ENCODE results near the gene RBM34.
"Not testable (repeated sequence)": the region's sequence is repeated elsewhere in the genome, so short reads cannot be mapped to it uniquely, and the experiment has no call there.

The RBM34 gene

DNA sequence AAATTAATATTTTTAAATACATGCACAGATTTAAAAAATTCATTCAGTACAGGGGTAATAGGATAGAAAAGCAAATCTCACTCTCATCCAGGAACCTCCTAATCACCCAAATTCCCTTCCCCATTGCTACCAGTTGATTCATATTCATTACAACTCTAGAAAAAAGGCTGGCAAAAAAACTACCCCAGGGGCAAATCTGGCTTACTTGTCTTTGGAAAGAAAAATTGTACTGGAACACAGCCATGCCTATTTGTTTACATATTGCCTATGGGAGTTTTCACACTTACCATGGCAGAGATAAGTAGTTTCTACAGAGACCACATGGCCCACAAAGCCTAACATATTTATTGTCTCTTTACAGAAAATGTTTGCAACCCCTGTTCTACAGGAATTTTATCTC, 8.9 kb upstream of the RBM34 start:
- DNase-seq (ENCODE audit: low read depth, low spot score), result no peak
- H3K4me3 ChIP-seq (ENCODE audit: low read depth, low read length), result no peak overlapping the region
- TF ChIP-seq CTCF (IDR thresholded peaks at IDR 0.05; ENCODE audit: low read depth, low read length), result no peak
- in situ Hi-C loops (cut with HindIII; ENCODE audit: low sequenced_read_pairs), result no loop called here

DNA sequence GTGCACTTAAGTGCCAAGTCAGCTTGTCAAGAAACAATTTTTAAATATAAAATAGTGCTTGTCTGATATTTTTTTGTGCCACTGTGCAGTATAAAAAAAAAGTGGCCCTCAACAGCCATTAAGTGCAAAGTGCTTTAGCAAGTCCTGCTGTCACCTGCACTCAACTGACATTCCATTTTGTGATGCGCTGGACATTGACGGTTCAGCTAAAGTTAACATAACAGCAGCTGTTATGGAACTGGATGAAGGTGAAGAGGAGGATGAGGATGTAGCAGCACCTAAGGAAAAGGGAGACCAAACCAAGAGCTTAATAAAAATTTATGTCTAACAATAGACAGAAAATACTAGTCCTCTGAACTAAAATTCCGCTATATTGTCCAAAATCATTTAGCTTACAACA, 7.3 kb upstream of the RBM34 start:
- DNase-seq (ENCODE audit: low read depth, low spot score), result no peak
- in situ Hi-C loops (cut with HindIII; ENCODE audit: low sequenced_read_pairs), result no loop called here
- TF ChIP-seq CTCF (IDR thresholded peaks at IDR 0.05; ENCODE audit: low read depth, low read length), result no peak
- no peak overlapping the region for H3K4me3 ChIP-seq (ENCODE audit: low read depth, low read length)

GRCh38 chr1:235161685-235162327, 756 bp upstream of the RBM34 start:
- in situ Hi-C loops (cut with HindIII; ENCODE audit: low sequenced_read_pairs), result no loop called here
- TF ChIP-seq CTCF (IDR thresholded peaks at IDR 0.05; ENCODE audit: low read depth, low read length), result no peak
- H3K4me3 ChIP-seq (ENCODE audit: low read depth, low read length), result peak overlapping the region; percentile 94
- DNase-seq (ENCODE audit: low read depth, low spot score), result no peak

- in situ Hi-C loops (cut with HindIII; ENCODE audit: low sequenced_read_pairs), result no loop called here
- no peak for TF ChIP-seq CTCF (IDR thresholded peaks at IDR 0.05; ENCODE audit: low read depth, low read length)
- peak; percentile 72 for DNase-seq (ENCODE audit: low read depth, low spot score)
- peak overlapping the region; percentile 94 for H3K4me3 ChIP-seq (ENCODE audit: low read depth, low read length)
Measured at GRCh38 chr1:235160383-235160956, 580 bp downstream of the RBM34 start.

GRCh38 chr1:235159930-235160329, 1.1 kb downstream of the RBM34 start:
- DNase-seq (ENCODE audit: low read depth, low spot score); in situ Hi-C loops (cut with HindIII; ENCODE audit: low sequenced_read_pairs): not testable (repeated sequence)
- H3K4me3 ChIP-seq (ENCODE audit: low read depth, low read length), result peak overlapping the region; percentile 94

- in situ Hi-C loops (cut with HindIII; ENCODE audit: low sequenced_read_pairs); DNase-seq (ENCODE audit: low read depth, low spot score); H3K4me3 ChIP-seq (ENCODE audit: low read depth, low read length): not testable (repeated sequence)
Measured at GRCh38 chr1:235159284-235159683, 1.8 kb downstream of the RBM34 start.

GRCh38 chr1:235158680-235159079, 2.4 kb downstream of the RBM34 start:
- H3K4me3 ChIP-seq (ENCODE audit: low read depth, low read length), result no peak overlapping the region
- TF ChIP-seq CTCF (IDR thresholded peaks at IDR 0.05; ENCODE audit: low read depth, low read length), result no peak
- in situ Hi-C loops (cut with HindIII; ENCODE audit: low sequenced_read_pairs), result no loop called here
- DNase-seq (ENCODE audit: low read depth, low spot score), result no peak

Measured in astrocyte of the spinal cord (primary cell).